ENCODE results near the gene TSPEAR. TPM values are rescaled to one million over a fixed set of nuclear protein-coding genes. Genes with fewer than 3 reads are reported as not detected.

Gene TSPEAR
- total RNA-seq, 2 donors from 2014 or later, result not detected

DNA sequence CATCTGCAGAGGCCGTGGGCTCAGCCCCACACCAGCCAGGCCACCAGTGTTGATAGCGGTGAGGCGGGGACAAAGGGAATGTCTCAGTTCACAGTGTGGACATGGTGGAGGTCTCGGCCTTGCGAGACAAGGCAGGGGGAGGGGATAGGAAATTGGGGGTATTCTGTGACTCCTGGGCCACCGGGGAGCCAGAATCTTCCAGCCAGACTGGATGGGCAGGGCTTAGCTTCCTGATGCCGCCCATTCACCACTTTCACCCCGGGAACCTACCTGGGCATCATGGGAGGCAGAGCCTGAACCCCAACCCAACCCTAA, 251.0 kb downstream of the TSPEAR start:
- Mint-ChIP-seq H3K4me1 (peaks cover 7% of the 10 kb centered on the region), H3K4me3 (no peak overlapping the region), H3K36me3 (ENCODE audit: low read depth) (no peaks in the 10 kb centered on the region), H3K27me3 (peaks cover 4% of the 10 kb centered on the region), H3K27ac (no peak overlapping the region)
- no peak for DNase-seq
- no peaks in the 10 kb centered on the region for H3K9me3 ChIP-seq (ENCODE audit: control insufficient read depth, low read length, poor library complexity, severe bottlenecking)
- no peak for ATAC-seq

DNA sequence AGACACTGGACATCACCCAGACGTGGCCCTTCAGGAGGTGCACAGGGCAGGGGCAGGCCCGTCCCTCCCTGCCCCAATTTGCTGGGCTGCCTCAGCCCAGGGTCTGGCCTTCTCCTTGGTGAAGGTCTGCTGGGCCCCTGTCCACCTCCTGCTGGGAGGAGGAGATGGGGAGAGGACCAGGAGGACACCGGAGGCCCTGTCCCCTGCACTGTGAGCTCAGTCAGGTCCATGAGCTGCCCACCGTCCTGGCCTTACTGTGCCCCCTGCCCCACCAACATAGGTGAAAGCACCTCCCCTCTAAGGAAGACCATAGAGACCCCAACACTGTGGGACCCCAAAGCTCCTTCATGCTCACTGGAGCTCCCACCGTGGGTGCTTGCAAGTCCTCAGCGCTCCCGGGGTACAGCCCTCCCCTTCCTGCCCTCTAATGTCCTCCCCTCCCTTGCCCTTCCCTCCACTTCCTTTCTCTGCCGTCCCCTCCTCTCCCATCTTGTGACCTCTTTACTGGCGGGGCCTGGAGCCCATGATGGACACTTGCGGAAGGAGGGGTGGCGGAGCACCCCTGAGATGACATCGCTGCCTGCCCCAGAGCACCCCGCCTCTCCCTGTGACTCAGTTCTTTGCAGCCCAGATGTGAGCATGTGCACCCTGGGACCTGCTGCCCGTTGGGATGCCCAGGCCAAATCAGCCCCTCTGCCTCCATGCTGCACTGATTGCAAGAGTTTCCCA, 251.5 kb downstream of the TSPEAR start:
- no peaks in the 10 kb centered on the region for H3K9me3 ChIP-seq (ENCODE audit: control insufficient read depth, low read length, poor library complexity, severe bottlenecking)
- Mint-ChIP-seq H3K36me3 (ENCODE audit: low read depth) (no peaks in the 10 kb centered on the region), H3K27ac (no peak overlapping the region), H3K4me3 (no peak overlapping the region), H3K27me3 (peaks cover 4% of the 10 kb centered on the region), H3K4me1 (peaks cover 7% of the 10 kb centered on the region)
- DNase-seq (no peak), ATAC-seq (no peak)

DNA sequence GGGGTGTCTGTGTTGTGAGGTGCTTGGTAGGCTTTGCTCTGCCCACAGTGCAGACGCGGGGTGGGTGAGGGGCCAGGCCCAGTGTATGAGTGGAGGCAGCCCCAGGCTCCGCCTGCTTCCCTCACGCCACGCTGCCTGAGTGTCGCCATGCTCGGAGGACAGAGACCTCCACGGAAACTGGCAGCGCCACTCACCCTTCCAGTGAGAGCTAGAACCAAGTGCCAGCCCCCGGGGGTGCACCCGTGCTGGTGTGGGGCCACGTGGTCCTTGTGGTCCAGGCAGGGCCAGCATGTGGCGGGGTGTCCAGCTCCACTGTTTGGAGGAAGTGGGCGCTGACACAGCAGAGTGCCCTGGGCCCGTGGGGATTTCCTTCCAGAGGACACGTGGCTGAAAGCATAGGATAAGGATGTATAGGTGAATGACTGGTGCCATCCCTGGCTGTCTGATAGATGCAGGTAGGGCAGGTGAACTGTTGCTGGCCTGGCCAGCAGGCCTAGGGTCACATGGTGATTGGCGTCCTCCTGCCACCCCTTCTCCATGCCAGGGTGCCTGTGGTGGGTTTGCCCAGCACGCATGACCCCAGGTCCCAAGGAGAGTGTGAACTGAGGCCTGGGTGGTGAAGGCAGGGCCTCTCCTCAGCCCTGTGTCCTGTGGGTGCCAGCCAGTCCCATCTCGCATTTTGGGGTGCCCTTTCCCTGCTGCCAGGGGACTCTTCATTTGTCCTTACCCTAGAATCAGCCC, 252.2 kb downstream of the TSPEAR start:
- DNase-seq (no peak), ATAC-seq (no peak)
- H3K9me3 ChIP-seq (ENCODE audit: control insufficient read depth, low read length, poor library complexity, severe bottlenecking), result no peaks in the 10 kb centered on the region
- Mint-ChIP-seq H3K4me3 (no peak overlapping the region), H3K36me3 (ENCODE audit: low read depth) (no peaks in the 10 kb centered on the region), H3K27me3 (peaks cover 4% of the 10 kb centered on the region), H3K27ac (no peak overlapping the region), H3K4me1 (peaks cover 7% of the 10 kb centered on the region)

DNA sequence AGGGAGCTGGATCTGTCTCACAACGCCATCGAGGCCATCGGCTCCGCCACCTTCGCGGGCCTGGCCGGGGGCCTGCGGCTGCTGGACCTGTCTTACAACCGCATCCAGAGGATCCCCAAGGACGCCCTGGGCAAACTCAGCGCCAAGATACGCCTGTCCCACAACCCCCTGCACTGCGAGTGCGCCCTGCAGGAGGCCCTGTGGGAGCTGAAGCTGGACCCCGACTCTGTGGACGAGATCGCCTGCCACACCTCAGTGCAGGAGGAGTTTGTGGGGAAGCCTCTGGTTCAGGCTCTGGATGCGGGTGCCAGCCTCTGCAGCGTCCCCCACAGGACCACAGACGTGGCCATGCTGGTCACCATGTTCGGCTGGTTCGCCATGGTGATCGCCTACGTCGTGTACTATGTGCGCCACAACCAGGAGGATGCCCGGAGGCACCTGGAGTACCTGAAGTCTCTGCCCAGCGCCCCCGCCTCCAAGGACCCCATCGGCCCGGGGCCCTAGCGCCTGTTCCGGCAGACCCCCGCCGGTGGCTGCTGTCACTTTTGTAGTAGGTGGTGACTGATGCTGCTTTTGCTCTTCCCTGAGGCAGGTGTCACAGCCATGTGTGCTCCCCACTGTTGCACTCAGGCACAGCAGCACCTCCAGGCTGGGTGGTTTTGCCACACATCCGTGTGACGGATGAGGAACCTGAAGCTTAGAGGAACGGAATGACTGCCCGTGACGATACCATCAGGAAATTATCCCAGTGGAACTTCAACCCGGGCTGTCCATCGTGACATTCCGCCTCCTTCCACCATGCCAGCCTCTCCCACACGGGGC, 254.2 kb downstream of the TSPEAR start:
- DNase-seq, result no peak
- H3K27me3 Mint-ChIP-seq, result no peaks in the 10 kb centered on the region
- H3K36me3 Mint-ChIP-seq (ENCODE audit: low read depth), result no peaks in the 10 kb centered on the region
- no peak for ATAC-seq
- peaks cover 5% of the 10 kb centered on the region for H3K4me1 Mint-ChIP-seq
- no peaks in the 10 kb centered on the region for H3K9me3 ChIP-seq (ENCODE audit: control insufficient read depth, low read length, poor library complexity, severe bottlenecking)
- H3K27ac Mint-ChIP-seq, result no peak overlapping the region
- peak overlapping the region; percentile 80 for H3K4me3 Mint-ChIP-seq

DNA sequence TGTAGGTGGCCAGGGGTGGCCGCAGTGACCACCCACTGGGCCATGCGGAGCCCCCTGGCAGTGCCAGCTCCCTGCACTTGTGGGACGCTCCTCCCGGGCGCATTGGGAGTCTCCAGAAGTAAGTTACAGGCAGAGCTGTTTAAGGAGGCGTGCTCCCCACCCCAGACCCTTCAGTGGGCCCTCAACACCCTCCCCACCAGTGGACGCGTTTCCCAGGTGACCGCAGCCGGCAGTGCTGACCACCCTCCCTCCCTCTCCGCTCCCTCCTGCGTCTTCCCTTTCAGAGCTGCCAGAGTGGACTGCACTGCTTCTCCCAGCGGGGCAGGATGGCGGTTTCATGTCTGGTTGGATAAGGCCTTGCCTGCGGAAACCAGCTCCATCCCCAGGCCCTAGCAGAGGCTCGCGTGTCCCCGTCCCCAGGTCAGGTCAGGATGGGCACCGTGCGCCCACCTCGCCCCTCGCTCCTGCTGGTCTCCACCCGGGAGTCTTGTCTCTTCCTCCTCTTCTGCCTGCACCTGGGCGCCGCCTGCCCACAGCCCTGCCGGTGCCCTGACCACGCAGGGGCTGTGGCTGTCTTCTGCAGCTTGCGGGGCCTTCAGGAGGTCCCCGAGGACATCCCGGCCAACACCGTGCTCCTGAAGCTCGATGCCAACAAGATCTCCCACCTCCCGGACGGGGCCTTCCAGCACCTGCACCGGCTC, 255.0 kb downstream of the TSPEAR start:
- DNase-seq (no peak), ATAC-seq (no peak)
- Mint-ChIP-seq H3K4me1 (peaks cover 5% of the 10 kb centered on the region), H3K27ac (no peak overlapping the region), H3K27me3 (no peaks in the 10 kb centered on the region), H3K36me3 (ENCODE audit: low read depth) (no peaks in the 10 kb centered on the region), H3K4me3 (peak overlapping the region; percentile 80)
- no peaks in the 10 kb centered on the region for H3K9me3 ChIP-seq (ENCODE audit: control insufficient read depth, low read length, poor library complexity, severe bottlenecking)

DNA sequence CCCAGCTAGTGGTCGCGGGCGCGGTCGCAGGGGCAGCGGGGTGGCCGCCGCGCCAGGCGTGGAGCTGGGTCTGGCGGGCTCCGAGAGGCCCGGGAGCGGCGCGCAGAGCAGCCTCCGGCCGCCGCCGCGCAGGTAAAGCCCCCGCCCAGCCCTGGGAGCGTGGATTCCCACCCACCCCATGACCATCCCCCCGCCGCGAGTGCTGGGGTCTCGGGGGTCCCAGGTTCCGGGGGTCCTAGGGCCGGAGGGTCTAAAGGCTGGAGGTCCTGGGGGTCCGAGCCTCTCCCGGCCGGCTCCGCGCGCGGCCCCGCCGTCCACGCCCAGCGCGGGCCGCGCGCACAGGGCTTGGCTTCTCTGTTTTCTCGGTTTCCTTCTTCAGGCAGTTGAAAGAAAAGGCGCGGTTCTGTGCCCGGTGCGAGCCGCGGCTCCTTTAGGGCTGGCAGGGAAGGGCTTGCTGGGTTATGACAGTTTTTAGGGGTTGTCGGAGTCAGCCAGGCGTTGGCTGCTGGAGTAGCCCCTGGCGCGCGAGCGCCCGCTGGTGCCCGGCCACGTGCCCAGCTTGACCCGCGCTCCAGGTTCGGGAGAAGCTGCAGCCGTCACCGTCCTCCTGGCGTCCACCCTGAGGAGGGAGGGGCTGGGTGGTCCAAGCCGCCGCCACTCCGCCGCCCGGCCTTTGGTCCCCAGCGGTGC, 255.7 kb downstream of the TSPEAR start:
- Mint-ChIP-seq H3K36me3 (ENCODE audit: low read depth) (no peaks in the 10 kb centered on the region), H3K4me3 (peak overlapping the region; percentile 82), H3K4me1 (peaks cover 5% of the 10 kb centered on the region), H3K27ac (no peak overlapping the region), H3K27me3 (peaks cover 5% of the 10 kb centered on the region)
- ATAC-seq (peak; percentile 57), DNase-seq (no peak)
- no peaks in the 10 kb centered on the region for H3K9me3 ChIP-seq (ENCODE audit: control insufficient read depth, low read length, poor library complexity, severe bottlenecking)

DNA sequence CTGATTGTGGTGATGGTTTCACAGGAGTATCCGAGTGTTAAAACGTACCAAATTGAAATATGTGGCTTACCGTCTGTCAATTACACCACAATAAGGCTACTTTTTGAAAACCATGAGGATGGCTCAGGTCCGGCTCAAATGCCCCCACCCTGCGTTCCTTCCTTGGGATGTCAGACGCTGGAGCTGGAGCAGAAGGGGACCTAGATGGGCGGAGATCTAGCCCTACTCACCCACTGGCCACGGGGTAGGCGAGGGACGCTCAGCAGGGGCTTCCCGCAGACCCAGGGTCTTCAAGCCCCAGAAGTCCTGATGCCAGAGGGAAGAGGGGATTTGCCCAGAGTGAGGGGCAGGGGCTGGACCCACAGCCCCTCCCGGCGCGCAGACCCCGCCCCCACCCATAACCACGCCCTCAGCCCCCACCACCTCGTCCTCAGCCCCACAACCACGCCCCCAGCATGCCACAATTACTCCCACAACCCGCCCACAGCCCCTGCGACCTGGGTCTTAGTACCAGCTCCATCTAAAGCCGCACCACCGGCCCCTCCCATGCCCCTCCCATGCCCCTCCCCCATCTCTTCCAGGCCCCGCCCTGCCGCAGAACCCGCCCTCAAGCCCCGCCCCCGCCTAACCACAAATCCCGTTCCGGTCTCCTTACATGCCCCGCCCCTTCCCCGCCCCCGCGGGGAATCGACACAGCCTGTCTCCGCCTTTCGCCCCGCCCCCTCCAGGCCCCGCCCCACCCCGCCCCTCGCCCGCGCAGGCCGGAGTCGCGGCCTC, 256.4 kb downstream of the TSPEAR start, which contains the start of gene LRRC3:
Gene LRRC3 (plus strand): TSS at position 764 of the 777 bp plus-strand sequence. CDS start 1,135 bp downstream, outside the sequence.
- peaks cover 2% of the 10 kb centered on the region for H3K4me1 Mint-ChIP-seq
- peak within 1 kb of the TSS; percentile 82 for H3K4me3 Mint-ChIP-seq
- no peak within 1 kb of the TSS for H3K27ac Mint-ChIP-seq
- no peaks in the 10 kb centered on the region for H3K36me3 Mint-ChIP-seq (ENCODE audit: low read depth)
- ATAC-seq, result peak; percentile 82
- peak; percentile 63 to 83 (median 82) for DNase-seq
- peaks cover 8% of the 10 kb centered on the region for H3K27me3 Mint-ChIP-seq
- H3K9me3 ChIP-seq (ENCODE audit: control insufficient read depth, low read length, poor library complexity, severe bottlenecking), result no peaks in the 10 kb centered on the region

DNA sequence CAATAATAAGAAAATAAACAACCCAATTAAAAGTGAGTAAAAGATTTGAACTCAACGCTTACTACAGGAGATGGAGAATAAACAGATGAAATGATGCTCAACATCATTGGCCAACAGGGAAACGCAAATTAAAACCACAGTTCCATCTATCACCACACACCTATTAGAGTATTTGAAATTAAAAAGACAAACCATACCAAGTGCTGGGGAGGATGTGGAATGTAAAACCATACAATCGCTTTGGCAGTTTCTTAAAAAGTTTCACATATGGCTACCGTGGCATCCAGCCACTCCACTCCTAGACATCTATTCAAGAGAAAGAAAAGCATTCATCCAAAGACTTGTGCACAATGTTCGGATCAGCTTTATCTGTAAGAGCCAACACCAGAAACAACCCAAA, 257.3 kb downstream of the TSPEAR start:
- ATAC-seq (no peak), DNase-seq (no peak)
- Mint-ChIP-seq H3K27ac (no peak overlapping the region), H3K4me1 (peaks cover 2% of the 10 kb centered on the region), H3K4me3 (peak overlapping the region; percentile 68), H3K27me3 (peaks cover 11% of the 10 kb centered on the region), H3K36me3 (ENCODE audit: low read depth) (no peaks in the 10 kb centered on the region)
- no peaks in the 10 kb centered on the region for H3K9me3 ChIP-seq (ENCODE audit: control insufficient read depth, low read length, poor library complexity, severe bottlenecking)

DNA sequence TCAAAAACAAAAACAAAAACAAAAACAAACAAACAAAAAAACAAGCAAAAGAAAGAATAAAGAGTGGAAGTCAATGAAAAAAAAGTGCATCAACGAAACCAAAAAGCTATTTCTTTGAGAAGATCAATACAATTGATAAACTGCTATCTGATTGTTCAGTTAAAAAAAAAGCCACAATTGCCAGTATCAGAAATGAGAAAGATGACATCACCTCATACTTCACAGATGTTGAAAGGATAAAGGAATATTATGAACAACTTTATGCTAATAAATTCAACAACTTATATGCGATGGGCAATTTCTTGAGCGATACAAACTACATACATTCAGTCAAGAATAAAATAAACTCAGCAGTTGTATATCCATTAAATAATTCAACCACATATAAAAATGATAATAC, 258.3 kb downstream of the TSPEAR start:
- DNase-seq (no peak), ATAC-seq (no peak)
- no peak overlapping the region for H3K27ac Mint-ChIP-seq
- no peaks in the 10 kb centered on the region for H3K9me3 ChIP-seq (ENCODE audit: control insufficient read depth, low read length, poor library complexity, severe bottlenecking)
- peaks cover 16% of the 10 kb centered on the region for H3K27me3 Mint-ChIP-seq
- H3K36me3 Mint-ChIP-seq (ENCODE audit: low read depth), result no peaks in the 10 kb centered on the region
- no peak overlapping the region for H3K4me3 Mint-ChIP-seq
- H3K4me1 Mint-ChIP-seq, result no peaks in the 10 kb centered on the region

DNA sequence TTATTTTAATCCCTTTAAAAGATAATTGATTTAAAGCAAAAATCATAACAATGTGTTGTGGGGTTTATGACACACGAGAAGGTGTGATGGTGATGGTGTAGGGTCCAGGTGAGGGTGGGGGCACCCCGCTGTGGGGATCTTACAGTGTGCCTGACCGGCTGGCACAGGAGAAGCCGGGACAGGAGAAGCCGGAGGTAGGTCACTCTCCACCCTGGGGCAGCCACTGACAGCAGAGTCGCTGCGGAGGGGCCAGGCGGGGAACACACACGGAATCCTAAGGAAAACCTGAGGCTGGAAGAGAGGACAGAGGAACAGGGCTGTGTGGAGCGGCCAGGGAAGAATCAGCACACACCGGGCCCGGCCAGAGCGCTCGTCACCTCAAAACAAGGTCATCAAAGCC, 260.4 kb downstream of the TSPEAR start:
- Mint-ChIP-seq H3K4me3 (no peak overlapping the region), H3K27ac (no peak overlapping the region), H3K36me3 (ENCODE audit: low read depth) (no peaks in the 10 kb centered on the region), H3K4me1 (no peaks in the 10 kb centered on the region), H3K27me3 (peaks cover 16% of the 10 kb centered on the region)
- DNase-seq (no peak), ATAC-seq (no peak)
- H3K9me3 ChIP-seq (ENCODE audit: control insufficient read depth, low read length, poor library complexity, severe bottlenecking), result no peaks in the 10 kb centered on the region

DNA sequence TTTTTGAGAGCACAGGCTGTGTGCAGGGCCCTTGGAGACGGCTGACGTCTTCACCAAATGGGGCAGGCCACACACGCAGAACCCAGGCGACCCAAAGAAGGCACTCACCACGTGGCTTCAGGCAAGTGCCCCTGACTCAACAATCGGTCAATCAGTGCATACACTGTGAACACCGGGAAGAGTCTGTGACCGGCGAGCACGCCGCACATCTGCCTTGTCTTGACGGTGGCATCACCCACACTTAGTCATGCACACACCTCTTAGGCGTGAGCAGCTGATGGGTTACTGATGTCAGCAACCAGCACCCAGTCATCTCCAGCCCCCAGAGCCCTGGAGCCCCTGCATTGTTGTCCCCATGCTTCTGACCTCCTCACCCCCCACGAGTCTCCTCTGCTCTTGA, 261.0 kb downstream of the TSPEAR start:
- peaks cover 16% of the 10 kb centered on the region for H3K27me3 Mint-ChIP-seq
- no peaks in the 10 kb centered on the region for H3K36me3 Mint-ChIP-seq (ENCODE audit: low read depth)
- ATAC-seq, result no peak
- H3K27ac Mint-ChIP-seq, result no peak overlapping the region
- H3K9me3 ChIP-seq (ENCODE audit: control insufficient read depth, low read length, poor library complexity, severe bottlenecking), result no peaks in the 10 kb centered on the region
- no peaks in the 10 kb centered on the region for H3K4me1 Mint-ChIP-seq
- H3K4me3 Mint-ChIP-seq, result no peak overlapping the region
- no peak for DNase-seq
